ENCODE data around the gene AOPEP.
"Not testable (repeated sequence)": the region's sequence is repeated elsewhere in the genome, so short reads cannot be mapped to it uniquely, and the experiment has no call there.

Gene AOPEP

GRCh38 chr9:94818178-94818541 lies 91.7 kb downstream of the AOPEP start:
- no peak for DNase-seq (ENCODE audit: low read depth)

GRCh38 chr9:94819161-94819687 lies 92.7 kb downstream of the AOPEP start:
- DNase-seq (ENCODE audit: low read depth) = no peak

- DNase-seq (ENCODE audit: low read depth) = no peak
These were observed 94.8 kb downstream of the AOPEP start for GRCh38 chr9:94821098-94821887.

- DNase-seq (ENCODE audit: low read depth) = no peak
These were observed 95.8 kb downstream of the AOPEP start for GRCh38 chr9:94822273-94822672.

- no peak for DNase-seq (ENCODE audit: low read depth)
These were observed 97.2 kb downstream of the AOPEP start for GRCh38 chr9:94823710-94824109.

- no peak for DNase-seq (ENCODE audit: low read depth)
These were observed 97.9 kb downstream of the AOPEP start for GRCh38 chr9:94824411-94824810.

- DNase-seq (ENCODE audit: low read depth) = no peak
These were observed 98.6 kb downstream of the AOPEP start for GRCh38 chr9:94824913-94825610.

GRCh38 chr9:94825611-94825958 lies 99.1 kb downstream of the AOPEP start:
- DNase-seq (ENCODE audit: low read depth) = no peak

- DNase-seq (ENCODE audit: low read depth) = no peak
These were observed 99.5 kb downstream of the AOPEP start for GRCh38 chr9:94826044-94826443.

- no peak for DNase-seq (ENCODE audit: low read depth)
These were observed 100.3 kb downstream of the AOPEP start for GRCh38 chr9:94826644-94827410.

GRCh38 chr9:94827584-94828304 lies 101.2 kb downstream of the AOPEP start:
- no peak for DNase-seq (ENCODE audit: low read depth)

GRCh38 chr9:94829380-94830070 lies 103.0 kb downstream of the AOPEP start:
- DNase-seq (ENCODE audit: low read depth) = no peak

- not testable (repeated sequence) for DNase-seq (ENCODE audit: low read depth)
These were observed 103.6 kb downstream of the AOPEP start for GRCh38 chr9:94830071-94830604.

GRCh38 chr9:94833802-94834201 lies 107.3 kb downstream of the AOPEP start:
- DNase-seq (ENCODE audit: low read depth) = no peak

GRCh38 chr9:94837404-94837803 lies 110.9 kb downstream of the AOPEP start:
- no peak for DNase-seq (ENCODE audit: low read depth)

GRCh38 chr9:94839398-94839797 lies 112.9 kb downstream of the AOPEP start:
- DNase-seq (ENCODE audit: low read depth) = no peak

- no peak for DNase-seq (ENCODE audit: low read depth)
These were observed 114.2 kb downstream of the AOPEP start for GRCh38 chr9:94840738-94841137.

GRCh38 chr9:94843134-94843533 lies 116.6 kb downstream of the AOPEP start:
- DNase-seq (ENCODE audit: low read depth) = no peak

GRCh38 chr9:94846739-94847138 lies 120.2 kb downstream of the AOPEP start:
- DNase-seq (ENCODE audit: low read depth) = no peak

- no peak for DNase-seq (ENCODE audit: low read depth)
These were observed 121.0 kb downstream of the AOPEP start for GRCh38 chr9:94847486-94847885.

- not testable (repeated sequence) for DNase-seq (ENCODE audit: low read depth)
These were observed 122.3 kb downstream of the AOPEP start for GRCh38 chr9:94848791-94849190.

Data from CMK (cell line).